GM18907 (cell line): ENCODE measurements around the gene NEK3.
"Not testable (repeated sequence)": the region's sequence is repeated elsewhere in the genome, so short reads cannot be mapped to it uniquely, and the experiment has no call there.

ENCODE experiments used
- ATAC-seq: cut with Tn5 transposase; IDR thresholded peaks from one replicate; pipeline ENCODE4 v1.9.1; 2021; ENCODE audit warnings: mild to moderate bottlenecking, moderate library complexity; ENCODE audit not compliant: unreplicated experiment

The NEK3 gene, protein sequence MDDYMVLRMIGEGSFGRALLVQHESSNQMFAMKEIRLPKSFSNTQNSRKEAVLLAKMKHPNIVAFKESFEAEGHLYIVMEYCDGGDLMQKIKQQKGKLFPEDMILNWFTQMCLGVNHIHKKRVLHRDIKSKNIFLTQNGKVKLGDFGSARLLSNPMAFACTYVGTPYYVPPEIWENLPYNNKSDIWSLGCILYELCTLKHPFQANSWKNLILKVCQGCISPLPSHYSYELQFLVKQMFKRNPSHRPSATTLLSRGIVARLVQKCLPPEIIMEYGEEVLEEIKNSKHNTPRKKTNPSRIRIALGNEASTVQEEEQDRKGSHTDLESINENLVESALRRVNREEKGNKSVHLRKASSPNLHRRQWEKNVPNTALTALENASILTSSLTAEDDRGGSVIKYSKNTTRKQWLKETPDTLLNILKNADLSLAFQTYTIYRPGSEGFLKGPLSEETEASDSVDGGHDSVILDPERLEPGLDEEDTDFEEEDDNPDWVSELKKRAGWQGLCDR

GRCh38 chr13:52159159-52159982, at the start of gene NEK3:
Gene NEK3, minus strand, starts transcription at chr13:52159597. Its CDS starts 3,406 bp downstream, at chr13:52156191.
- peak; percentile 86 for ATAC-seq

- ATAC-seq: not testable (repeated sequence)
Observed at GRCh38 chr13:52208384-52208783, 49.0 kb upstream of the NEK3 start.

DNA sequence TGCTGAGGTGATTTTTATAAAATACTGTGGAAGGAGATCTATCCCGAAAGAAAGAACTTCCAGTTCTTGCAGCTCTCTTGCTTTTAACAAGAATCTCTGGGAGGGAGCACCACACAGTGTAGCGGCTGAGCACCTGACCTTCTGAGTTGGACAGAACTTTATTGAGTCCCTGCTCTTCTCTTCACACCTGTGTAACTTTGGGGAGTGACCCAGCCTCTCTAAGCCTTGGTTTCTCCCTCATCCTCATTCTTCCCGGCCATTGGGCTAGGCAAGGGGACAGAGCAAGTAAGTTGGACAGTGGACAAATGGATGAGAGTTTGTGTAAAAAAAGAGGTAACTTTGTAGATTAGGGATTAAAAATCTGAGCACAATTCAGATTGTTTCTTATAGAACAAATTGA, 48.5 kb upstream of the NEK3 start:
- not testable (repeated sequence) for ATAC-seq

GRCh38 chr13:52207337-52207736, 47.9 kb upstream of the NEK3 start:
- ATAC-seq: not testable (repeated sequence)

DNA sequence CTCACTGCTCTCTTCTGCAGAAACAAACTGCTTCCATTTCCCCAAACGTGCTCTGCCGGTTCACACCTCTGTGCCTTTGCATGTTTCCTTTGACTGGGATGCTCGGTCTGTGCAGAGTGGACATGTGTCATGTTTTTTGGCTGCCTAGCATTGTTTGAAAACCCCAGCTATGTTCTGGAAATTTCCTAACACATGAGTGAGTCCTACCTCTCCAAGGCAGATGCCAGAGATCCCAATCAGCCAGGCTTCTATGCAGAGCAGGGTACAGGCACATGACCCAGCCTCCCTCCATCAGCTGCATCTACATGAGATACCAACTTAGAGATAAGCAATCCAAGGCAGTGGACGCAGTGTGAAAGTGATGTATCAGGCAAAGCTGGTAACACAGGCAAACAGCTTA, 45.1 kb upstream of the NEK3 start:
- ATAC-seq: not testable (repeated sequence)

GRCh38 chr13:52203864-52204263, 44.5 kb upstream of the NEK3 start:
- not testable (repeated sequence) for ATAC-seq

DNA sequence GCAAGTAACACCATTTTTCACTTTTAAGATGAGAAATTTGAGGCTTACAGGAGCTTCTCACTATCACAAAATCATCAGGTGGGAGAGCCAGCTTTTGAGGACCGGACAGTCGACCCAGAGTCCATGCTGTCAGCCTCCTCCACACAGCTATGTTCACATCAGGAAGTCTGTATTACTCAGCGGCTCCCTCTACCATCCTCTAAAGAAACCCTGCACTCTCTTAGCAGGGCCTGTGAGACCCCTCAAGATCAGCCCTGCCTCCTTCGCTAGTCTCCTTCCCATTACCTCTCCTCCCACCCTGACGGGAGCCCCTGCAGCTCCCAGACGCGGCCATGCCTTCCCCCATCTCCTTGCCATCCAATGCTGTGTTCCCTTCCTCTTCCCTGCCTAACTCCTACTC, 43.1 kb upstream of the NEK3 start:
- ATAC-seq: not testable (repeated sequence)

DNA sequence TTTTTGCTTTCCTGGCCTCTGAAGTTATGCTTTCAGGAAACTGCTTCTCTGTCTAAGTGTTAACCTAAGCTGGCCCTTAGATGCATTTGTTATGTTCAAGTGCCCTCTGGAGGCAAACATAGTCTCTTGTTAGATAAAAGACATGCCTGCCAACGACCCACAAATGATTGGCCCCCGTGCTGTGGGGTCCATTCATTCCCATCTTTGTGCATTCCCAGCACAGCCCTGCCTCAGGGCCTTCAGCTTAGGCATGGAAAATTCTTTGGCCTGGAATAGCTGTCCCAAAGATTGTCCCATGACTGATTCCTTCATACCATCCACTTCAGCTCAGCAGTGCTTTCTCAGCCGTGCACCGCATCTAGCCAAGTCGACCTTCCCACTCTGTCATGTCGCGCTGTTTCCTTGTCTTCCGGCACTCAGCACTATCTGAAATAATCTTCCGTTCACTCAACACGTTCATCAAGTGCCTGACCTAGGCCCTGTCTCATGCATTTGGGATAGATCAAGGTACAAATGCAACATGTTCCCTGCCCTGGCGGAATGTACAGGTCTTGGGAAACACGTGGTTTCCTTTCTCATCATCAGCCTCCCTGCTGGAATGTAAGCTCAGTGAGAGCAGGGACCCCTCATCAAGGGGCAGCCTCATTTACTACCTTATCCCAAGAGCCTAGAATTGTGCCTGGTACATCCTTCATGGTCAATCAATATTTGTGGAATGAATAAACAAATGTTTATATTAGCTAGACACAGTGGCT, 42.2 kb upstream of the NEK3 start:
- peak; percentile 57 for ATAC-seq

DNA sequence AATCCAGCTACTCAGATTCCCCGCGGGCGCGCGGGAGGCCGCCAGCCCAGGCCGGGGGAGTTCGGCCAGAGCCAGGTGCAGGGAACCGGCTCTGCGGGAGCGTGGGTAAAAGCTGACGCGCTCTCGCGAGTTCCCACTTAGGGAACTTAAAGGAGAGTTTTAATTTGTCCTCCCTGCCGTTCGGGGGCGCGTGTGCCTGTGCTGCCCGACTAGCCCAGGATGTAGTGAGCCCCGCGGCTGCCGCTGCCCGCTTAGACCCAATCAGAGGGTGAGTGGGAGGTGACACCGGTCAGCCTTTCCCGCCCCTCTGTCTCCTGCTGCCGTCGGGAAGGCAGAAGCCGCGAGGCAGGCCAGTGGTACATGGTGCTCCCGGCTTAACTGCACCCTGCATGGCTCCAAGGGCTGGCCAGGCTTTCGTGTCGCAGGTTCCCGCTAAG, 36.0 kb upstream of the NEK3 start:
- ATAC-seq: peak; percentile 82

- ATAC-seq: peak; percentile 79
Observed at GRCh38 chr13:52194184-52194868, 34.9 kb upstream of the NEK3 start.

- not testable (repeated sequence) for ATAC-seq
Observed at GRCh38 chr13:52193587-52194183, 34.3 kb upstream of the NEK3 start.

GRCh38 chr13:52187424-52188187, 28.2 kb upstream of the NEK3 start:
- peak; percentile 58 for ATAC-seq

GRCh38 chr13:52187029-52187423, 27.6 kb upstream of the NEK3 start:
- ATAC-seq: peak; percentile 8

- peak; percentile 49 for ATAC-seq
Observed at GRCh38 chr13:52181316-52181954, 22.0 kb upstream of the NEK3 start.

DNA sequence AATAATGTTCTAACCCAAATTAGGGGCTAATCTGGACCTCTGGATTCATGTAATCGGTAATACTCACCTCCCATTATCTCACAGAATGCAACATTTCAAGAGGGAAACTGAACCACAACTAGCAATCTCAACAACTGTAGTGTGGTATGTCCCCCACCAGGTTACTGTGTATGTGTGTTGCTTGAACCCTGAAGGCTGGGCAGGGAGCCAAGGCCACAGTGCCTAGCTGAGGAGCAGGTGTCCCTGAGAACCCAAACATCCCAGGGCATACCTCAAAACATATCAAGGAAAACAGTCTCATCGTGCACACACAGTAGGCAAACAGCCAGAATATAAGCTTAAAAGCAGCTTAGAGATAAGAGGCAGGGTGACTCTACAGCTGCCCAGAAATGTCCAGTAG, 20.5 kb upstream of the NEK3 start:
- ATAC-seq: no peak

DNA sequence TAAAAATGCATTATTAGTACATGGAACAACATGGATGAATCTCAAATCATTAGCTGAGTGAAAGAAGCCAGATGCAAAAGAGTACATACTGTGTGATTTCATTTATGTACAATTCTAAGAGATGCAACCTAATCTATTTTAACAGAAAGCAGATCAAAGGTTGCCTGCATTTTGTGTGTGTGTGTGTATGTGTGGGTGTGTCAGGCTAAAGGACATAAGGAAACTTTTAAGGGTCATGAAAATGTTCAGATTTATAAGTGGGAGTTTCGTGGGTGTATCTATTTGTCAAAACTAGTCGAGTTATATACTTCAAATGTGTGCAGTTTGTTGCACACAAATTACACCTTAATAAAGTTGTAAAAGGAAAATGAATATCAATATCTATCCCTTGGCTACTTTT, 17.9 kb upstream of the NEK3 start:
- ATAC-seq: no peak

DNA sequence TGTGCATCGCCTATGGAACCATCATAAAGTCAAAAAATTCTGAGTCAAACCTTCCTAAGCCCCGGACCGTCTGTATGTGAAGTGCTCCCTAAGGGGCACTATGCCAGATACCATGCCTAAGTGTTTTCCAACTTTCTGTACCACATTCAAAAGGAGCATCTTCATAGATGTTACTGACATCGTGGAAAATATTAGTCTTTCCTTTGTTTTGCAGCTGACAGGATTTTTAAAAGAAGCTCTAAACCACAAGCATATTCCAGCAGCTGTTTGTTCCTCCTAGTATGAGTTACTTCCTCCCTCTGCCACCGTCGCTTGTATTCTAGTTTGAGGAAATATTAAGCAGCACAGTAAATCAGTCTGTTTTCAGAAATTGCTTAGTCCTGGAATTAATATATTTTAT, 14.6 kb upstream of the NEK3 start:
- not testable (repeated sequence) for ATAC-seq

GRCh38 chr13:52173373-52173772, 14.0 kb upstream of the NEK3 start:
- ATAC-seq: no peak

DNA sequence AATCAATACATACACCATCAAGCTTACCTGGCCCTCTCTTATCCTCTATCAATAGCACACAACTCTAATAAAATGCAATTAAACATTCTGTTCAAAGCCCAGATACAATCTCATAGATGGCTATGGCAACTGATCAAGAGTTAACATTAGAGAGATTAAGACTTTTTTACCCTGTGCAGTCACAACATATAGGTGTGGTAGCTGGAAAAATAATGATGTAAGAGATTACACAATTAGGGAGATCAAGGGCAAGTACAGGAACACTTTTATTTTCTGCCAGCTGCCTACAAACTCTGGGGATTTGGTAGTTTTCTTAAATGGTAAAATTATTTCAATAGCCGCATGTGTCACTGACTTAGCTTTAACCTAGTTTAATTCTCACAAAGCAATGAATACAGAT, 12.3 kb upstream of the NEK3 start:
- not testable (repeated sequence) for ATAC-seq
